ENCODE data around the gene ZC3H4.
A peak's percentile ranks its signal among the peaks of the same experiment; 100 is the strongest.
"Not testable (repeated sequence)": the region's sequence is repeated elsewhere in the genome, so short reads cannot be mapped to it uniquely, and the experiment has no call there.

ZC3H4 gene

GRCh38 chr19:47107202-47107952, 6.2 kb downstream of the ZC3H4 start:
- peak; percentile 76 for DNase-seq

- DNase-seq: peak; percentile 16
Observed at GRCh38 chr19:47106821-47107201, 6.8 kb downstream of the ZC3H4 start.

- DNase-seq: no peak
Observed at GRCh38 chr19:47105874-47106273, 7.7 kb downstream of the ZC3H4 start.

GRCh38 chr19:47104680-47105079, 8.9 kb downstream of the ZC3H4 start:
- DNase-seq: no peak

GRCh38 chr19:47102346-47103060, 11.1 kb downstream of the ZC3H4 start:
- no peak for DNase-seq

- not testable (repeated sequence) for DNase-seq
Observed at GRCh38 chr19:47101116-47101515, 12.5 kb downstream of the ZC3H4 start.

- DNase-seq: peak; percentile 15
Observed at GRCh38 chr19:47100290-47100689, 13.3 kb downstream of the ZC3H4 start.

- DNase-seq: no peak
Observed at GRCh38 chr19:47099576-47100050, 14.0 kb downstream of the ZC3H4 start.

GRCh38 chr19:47098608-47099007, 15.0 kb downstream of the ZC3H4 start:
- no peak for DNase-seq

- no peak for DNase-seq
Observed at GRCh38 chr19:47097396-47098201, 16.0 kb downstream of the ZC3H4 start.

- no peak for DNase-seq
Observed at GRCh38 chr19:47096721-47097120, 16.9 kb downstream of the ZC3H4 start.

- no peak for DNase-seq
Observed at GRCh38 chr19:47096100-47096704, 17.4 kb downstream of the ZC3H4 start.

- peak; percentile 43 for DNase-seq
Observed at GRCh38 chr19:47095476-47096099, 18.0 kb downstream of the ZC3H4 start.

- peak; percentile 91 for DNase-seq
Observed at GRCh38 chr19:47094557-47095475, 18.8 kb downstream of the ZC3H4 start.

- peak; percentile 78 for DNase-seq
Observed at GRCh38 chr19:47093841-47094240, 19.7 kb downstream of the ZC3H4 start.

- peak; percentile 65 for DNase-seq
Observed at GRCh38 chr19:47093254-47093653, 20.3 kb downstream of the ZC3H4 start.

GRCh38 chr19:47089767-47090350, 23.7 kb downstream of the ZC3H4 start:
- DNase-seq: no peak

- no peak for DNase-seq
Observed at GRCh38 chr19:47086280-47086679, 27.3 kb downstream of the ZC3H4 start.

GRCh38 chr19:47084879-47085439, 28.6 kb downstream of the ZC3H4 start:
- no peak for DNase-seq

GRCh38 chr19:47082493-47082892, 31.1 kb downstream of the ZC3H4 start:
- DNase-seq: no peak

GRCh38 chr19:47081095-47081494, 32.5 kb downstream of the ZC3H4 start:
- DNase-seq: no peak
